ENCODE data around the gene HACD3. TPM values are rescaled to one million over a fixed set of nuclear protein-coding genes. Genes with fewer than 3 reads are reported as not detected.
A peak's percentile ranks its signal among the peaks of the same experiment; 100 is the strongest.

The HACD3 gene
- total and polyA plus RNA-seq, 5 donors = 9.8 to 16.7 (median 14.1) TPM

GRCh38 chr15:65521350-65521749, 8.9 kb upstream of the HACD3 start:
- DNase-seq (peak in 2 of 3 donors; percentile 29 to 40), ATAC-seq (no peak)
- WGBS = 48% methylated on average over 7 of the region's 7 CpGs
- intact Hi-C loops (cut with DNase I) = no loop called here
- peaks cover 2% of the 10 kb centered on the region for H3K4me1 ChIP-seq (ENCODE audit: control insufficient read depth, insufficient read depth, low read length)
- no peak overlapping the region for H3K4me3 ChIP-seq (ENCODE audit: low read length)
- H3K27me3 ChIP-seq (ENCODE audit: control insufficient read depth, insufficient read depth) = no peaks in the 10 kb centered on the region
- no peaks in the 10 kb centered on the region for H3K9me3 ChIP-seq (ENCODE audit: control insufficient read depth, low read length)
- no peak overlapping the region for H3K27ac ChIP-seq (ENCODE audit: low read length)

DNA sequence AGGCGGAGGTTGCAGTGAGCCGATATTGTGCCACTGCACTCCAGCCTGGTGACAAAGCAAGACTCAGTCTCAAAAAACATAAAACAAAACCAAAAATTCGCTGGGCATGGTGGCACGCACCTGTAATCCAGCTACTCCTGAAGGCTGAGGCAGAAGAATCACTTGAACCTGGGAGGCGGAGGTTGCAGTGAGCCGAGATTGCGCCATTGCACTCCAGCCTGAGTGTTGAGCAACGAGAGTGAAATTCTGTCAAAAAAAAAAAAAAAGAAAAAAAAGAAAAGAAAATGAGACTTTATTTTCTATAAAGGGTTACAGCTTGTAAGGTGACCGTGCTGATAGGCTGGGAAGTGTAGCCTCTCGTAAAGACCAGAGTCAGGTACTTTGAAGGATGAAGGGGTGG, 6.0 kb upstream of the HACD3 start:
- intact Hi-C loops (cut with DNase I) = no loop called here
- H3K4me3 ChIP-seq (ENCODE audit: low read length) = no peak overlapping the region

GRCh38 chr15:65525622-65526021, 4.6 kb upstream of the HACD3 start:
- peaks cover 2% of the 10 kb centered on the region for H3K4me1 ChIP-seq (ENCODE audit: control insufficient read depth, insufficient read depth, low read length)
- WGBS = 76% methylated on average over 1 of the region's 1 CpG
- H3K27me3 ChIP-seq (ENCODE audit: control insufficient read depth, insufficient read depth) = no peaks in the 10 kb centered on the region
- ATAC-seq = no peak
- no peak overlapping the region for H3K27ac ChIP-seq (ENCODE audit: low read length)
- peak in 2 of 3 donors; percentile 25 to 76 for DNase-seq
- no peaks in the 10 kb centered on the region for H3K9me3 ChIP-seq (ENCODE audit: control insufficient read depth, low read length)
- intact Hi-C loops (cut with DNase I) = no loop called here
- H3K4me3 ChIP-seq (ENCODE audit: low read length) = no peak overlapping the region

More for the DNA sequence above, 6.0 kb upstream of the HACD3 start:
- Histone ChIP-seq H3K27ac (ENCODE audit: low read length) (no peak overlapping the region), H3K9me3 (ENCODE audit: control insufficient read depth, low read length) (no peaks in the 10 kb centered on the region), H3K27me3 (ENCODE audit: control insufficient read depth, insufficient read depth) (no peaks in the 10 kb centered on the region), H3K4me1 (ENCODE audit: control insufficient read depth, insufficient read depth, low read length) (peaks cover 2% of the 10 kb centered on the region)
- DNase-seq = no peak
- WGBS = 80% methylated on average over 10 of the region's 10 CpGs
- ATAC-seq = no peak

DNA sequence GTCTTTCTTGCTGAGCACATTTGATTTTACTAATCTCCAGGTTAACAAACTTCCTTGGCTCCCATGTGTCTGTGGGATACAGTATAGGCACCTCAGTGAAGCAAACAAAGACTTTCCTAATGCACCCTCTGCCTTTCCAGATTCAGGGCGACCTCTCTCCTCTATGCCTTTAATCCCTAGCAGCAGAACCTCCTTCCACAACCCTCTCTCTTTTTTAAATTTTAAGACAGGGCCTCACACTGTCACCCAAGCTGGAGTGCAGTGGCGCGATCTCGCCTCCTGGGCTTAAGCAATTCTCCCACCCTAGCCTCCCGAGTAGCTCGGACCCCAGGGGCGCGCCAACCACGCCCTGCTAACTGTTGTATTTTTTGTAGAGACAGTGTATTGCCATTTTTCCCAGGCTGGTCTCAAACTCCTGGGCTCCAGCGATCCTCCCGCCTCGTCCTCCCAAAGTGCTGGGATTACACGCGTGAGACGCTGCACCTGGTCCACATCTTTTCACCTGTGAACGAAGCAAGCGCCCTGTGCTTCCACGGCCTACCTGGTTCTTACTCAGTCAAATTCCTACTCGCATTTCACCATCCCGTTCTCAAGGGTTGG, 1.7 kb upstream of the HACD3 start:
- H3K4me1 ChIP-seq (ENCODE audit: control insufficient read depth, insufficient read depth, low read length) = no peaks in the 10 kb centered on the region
- no peaks in the 10 kb centered on the region for H3K9me3 ChIP-seq (ENCODE audit: control insufficient read depth, low read length)
- no peaks in the 10 kb centered on the region for H3K27me3 ChIP-seq (ENCODE audit: control insufficient read depth, insufficient read depth)
- intact Hi-C loops (cut with DNase I) = no loop called here
- no peak overlapping the region for H3K27ac ChIP-seq (ENCODE audit: low read length)
- DNase-seq = no peak
- no peak for ATAC-seq
- WGBS = 97% methylated on average over 20 of the region's 20 CpGs
- H3K4me3 ChIP-seq (ENCODE audit: low read length) = no peak overlapping the region

GRCh38 chr15:65529762-65530317, 423 bp upstream of the HACD3 start:
- 49% methylated on average over 13 of the region's 13 CpGs for WGBS

DNA sequence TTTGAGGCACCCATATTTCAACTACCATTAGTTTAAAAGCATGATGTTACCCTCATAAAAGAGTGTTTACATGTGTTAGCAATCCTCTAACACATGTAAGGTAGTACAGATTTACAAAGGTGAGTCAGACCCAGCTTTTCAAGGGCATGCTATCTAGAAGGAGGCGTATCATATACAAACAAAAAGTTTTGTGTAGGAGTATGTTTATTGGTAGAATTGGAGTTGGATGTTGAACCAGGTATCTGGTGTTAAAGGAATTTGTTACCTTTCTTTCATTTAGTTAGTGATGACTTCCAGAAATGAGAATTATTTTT, 2.4 kb downstream of the HACD3 start:
- DNase-seq (no peak), ATAC-seq (no peak)
- Histone ChIP-seq H3K27me3 (ENCODE audit: control insufficient read depth, insufficient read depth) (no peaks in the 10 kb centered on the region), H3K4me1 (ENCODE audit: control insufficient read depth, insufficient read depth, low read length) (no peaks in the 10 kb centered on the region), H3K27ac (ENCODE audit: low read length) (no peak overlapping the region), H3K4me3 (ENCODE audit: low read length) (no peak overlapping the region), H3K9me3 (ENCODE audit: control insufficient read depth, low read length) (no peaks in the 10 kb centered on the region)
- intact Hi-C loops (cut with DNase I) = no loop called here
- 96% methylated on average over 1 of the region's 1 CpG for WGBS

More at GRCh38 chr15:65529762-65530317, 423 bp upstream of the HACD3 start:
- no peak overlapping the region for H3K27ac ChIP-seq (ENCODE audit: low read length)
- H3K4me3 ChIP-seq (ENCODE audit: low read length) = peak overlapping the region; percentile 53
- H3K27me3 ChIP-seq (ENCODE audit: control insufficient read depth, insufficient read depth) = no peaks in the 10 kb centered on the region
- no peaks in the 10 kb centered on the region for H3K4me1 ChIP-seq (ENCODE audit: control insufficient read depth, insufficient read depth, low read length)
- intact Hi-C loops (cut with DNase I) = no loop called here
- ATAC-seq (peak in 1 of 2 donors; percentile 6), DNase-seq (no peak)
- no peaks in the 10 kb centered on the region for H3K9me3 ChIP-seq (ENCODE audit: control insufficient read depth, low read length)

DNA sequence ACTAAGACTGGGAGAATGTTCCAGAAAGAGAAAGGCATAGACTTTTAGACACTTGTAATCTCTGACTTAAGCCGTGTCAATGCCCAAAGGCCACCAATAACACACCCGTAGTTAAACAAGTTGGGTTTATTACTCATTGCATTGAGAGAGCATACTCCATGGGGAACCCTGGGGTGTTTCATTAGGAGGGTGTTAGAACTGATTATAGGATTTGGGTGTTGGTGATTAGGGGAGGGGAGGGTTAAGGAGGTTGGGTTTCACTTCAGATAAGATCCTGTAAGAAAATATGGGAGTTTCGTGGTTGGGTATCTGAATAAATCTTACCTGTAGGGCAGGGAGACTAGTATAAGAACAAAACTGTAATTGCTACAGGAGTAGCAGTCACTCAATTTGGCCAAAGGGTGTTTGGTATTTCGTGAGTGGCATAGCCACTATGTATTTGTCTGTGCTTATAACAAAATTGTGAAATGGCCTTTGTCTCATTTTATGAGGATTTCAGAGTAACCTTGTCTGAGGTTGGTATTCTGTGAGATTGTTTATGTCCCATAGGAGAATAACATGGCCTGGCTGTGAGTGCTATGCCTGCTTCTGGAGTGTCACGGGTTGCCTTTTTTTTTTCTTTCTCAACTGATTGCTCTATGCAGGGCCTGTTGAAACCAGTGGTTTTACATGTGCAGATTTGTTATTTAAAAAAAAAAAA, 2.9 kb downstream of the HACD3 start:
- intact Hi-C loops (cut with DNase I) = no loop called here
- ATAC-seq (no peak), DNase-seq (no peak)
- Histone ChIP-seq H3K9me3 (ENCODE audit: control insufficient read depth, low read length) (no peaks in the 10 kb centered on the region), H3K27ac (ENCODE audit: low read length) (no peak overlapping the region), H3K27me3 (ENCODE audit: control insufficient read depth, insufficient read depth) (no peaks in the 10 kb centered on the region), H3K4me3 (ENCODE audit: low read length) (no peak overlapping the region), H3K4me1 (ENCODE audit: control insufficient read depth, insufficient read depth, low read length) (no peaks in the 10 kb centered on the region)
- WGBS = 67% methylated on average over 5 of the region's 5 CpGs

DNA sequence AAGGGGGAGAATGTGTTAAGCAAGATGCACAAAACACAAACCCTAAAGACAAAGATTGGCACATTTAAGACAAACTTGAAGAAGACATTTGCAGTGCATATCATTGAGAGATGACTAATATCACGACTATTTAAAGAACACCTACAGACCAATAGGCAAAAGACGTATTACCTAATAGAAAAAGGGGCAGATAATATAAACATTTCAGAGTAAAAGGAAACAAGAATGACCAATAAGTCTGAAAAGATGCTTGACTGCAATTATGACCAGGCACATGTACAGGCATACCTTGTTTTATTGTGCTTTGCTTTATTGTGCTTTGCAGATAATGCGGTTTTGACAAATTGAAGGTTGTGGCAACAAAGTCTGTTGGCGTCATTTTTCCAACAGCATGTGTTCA, 4.9 kb downstream of the HACD3 start:
- 94% methylated on average over 4 of the region's 4 CpGs for WGBS
- Histone ChIP-seq H3K27me3 (ENCODE audit: control insufficient read depth, insufficient read depth) (no peaks in the 10 kb centered on the region), H3K4me3 (ENCODE audit: low read length) (no peak overlapping the region), H3K27ac (ENCODE audit: low read length) (no peak overlapping the region), H3K9me3 (ENCODE audit: control insufficient read depth, low read length) (no peaks in the 10 kb centered on the region), H3K4me1 (ENCODE audit: control insufficient read depth, insufficient read depth, low read length) (no peaks in the 10 kb centered on the region)
- intact Hi-C loops (cut with DNase I) = no loop called here
- ATAC-seq (no peak), DNase-seq (no peak)

DNA sequence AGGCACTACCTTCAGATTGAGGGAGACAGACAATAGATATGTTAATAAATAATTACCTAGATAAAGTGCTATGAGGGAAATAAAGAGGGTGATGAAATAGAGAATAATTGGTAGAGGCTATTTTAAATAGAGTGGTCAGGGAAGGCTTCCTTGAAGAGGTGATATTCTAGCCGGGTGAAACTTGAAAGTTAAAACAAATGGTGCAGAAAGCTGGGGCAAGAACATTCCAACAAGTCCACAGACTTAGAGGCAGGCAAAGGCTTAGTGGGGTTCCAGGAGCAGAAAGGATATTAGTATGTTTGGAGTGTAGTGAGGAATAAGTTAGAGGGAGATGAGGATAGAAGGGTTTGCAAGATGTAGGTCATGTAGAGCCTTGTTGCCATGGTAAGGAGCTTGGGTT, 10.1 kb downstream of the HACD3 start:
- Histone ChIP-seq H3K4me3 (ENCODE audit: low read length) (no peak overlapping the region), H3K9me3 (ENCODE audit: control insufficient read depth, low read length) (no peaks in the 10 kb centered on the region), H3K27me3 (ENCODE audit: control insufficient read depth, insufficient read depth) (no peaks in the 10 kb centered on the region), H3K27ac (ENCODE audit: low read length) (no peak overlapping the region), H3K4me1 (ENCODE audit: control insufficient read depth, insufficient read depth, low read length) (no peaks in the 10 kb centered on the region)
- DNase-seq (no peak), ATAC-seq (no peak)
- 95% methylated on average over 1 of the region's 1 CpG for WGBS
- intact Hi-C loops (cut with DNase I) = no loop called here

DNA sequence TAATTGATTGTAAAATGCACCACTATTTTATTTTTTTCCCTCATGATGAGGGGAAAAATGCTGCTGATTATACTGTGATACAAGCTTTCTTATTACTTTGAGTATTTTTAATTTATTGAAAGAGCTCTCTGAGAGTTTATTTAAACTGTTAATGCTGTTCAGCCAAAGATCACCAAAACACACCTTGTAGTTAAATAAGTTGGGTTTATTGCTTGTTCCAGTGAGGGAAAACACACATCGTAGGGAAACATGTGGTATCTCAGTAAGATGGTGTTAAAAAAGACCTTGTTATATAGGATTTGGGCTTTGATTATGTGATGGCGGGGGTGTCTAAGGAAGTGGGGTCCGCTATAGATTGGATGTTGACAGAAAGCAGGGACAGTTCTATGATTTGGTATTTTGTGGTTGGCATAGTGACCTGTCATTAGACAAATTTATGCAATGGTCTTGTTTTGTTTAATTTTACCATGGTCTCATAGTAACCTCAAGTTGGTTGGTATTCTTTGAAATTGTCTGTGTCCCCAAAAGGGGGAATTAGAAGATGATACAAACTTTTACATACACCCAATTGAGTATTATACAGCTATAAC, 11.1 kb downstream of the HACD3 start:
- no peak for DNase-seq
- intact Hi-C loops (cut with DNase I) = no loop called here
- Histone ChIP-seq H3K27ac (ENCODE audit: low read length) (no peak overlapping the region), H3K4me3 (ENCODE audit: low read length) (no peak overlapping the region), H3K27me3 (ENCODE audit: control insufficient read depth, insufficient read depth) (no peaks in the 10 kb centered on the region), H3K9me3 (ENCODE audit: control insufficient read depth, low read length) (no peaks in the 10 kb centered on the region), H3K4me1 (ENCODE audit: control insufficient read depth, insufficient read depth, low read length) (no peaks in the 10 kb centered on the region)
- WGBS = 96% methylated on average over 3 of the region's 3 CpGs
- no peak for ATAC-seq

GRCh38 chr15:65547841-65548240, 17.6 kb downstream of the HACD3 start:
- intact Hi-C loops (cut with DNase I) = no loop called here
- ATAC-seq = no peak

More at GRCh38 chr15:65547841-65548240, 17.6 kb downstream of the HACD3 start:
- no peaks in the 10 kb centered on the region for H3K9me3 ChIP-seq (ENCODE audit: control insufficient read depth, low read length)
- H3K4me1 ChIP-seq (ENCODE audit: control insufficient read depth, insufficient read depth, low read length) = no peaks in the 10 kb centered on the region
- H3K27me3 ChIP-seq (ENCODE audit: control insufficient read depth, insufficient read depth) = no peaks in the 10 kb centered on the region
- H3K4me3 ChIP-seq (ENCODE audit: low read length) = no peak overlapping the region
- DNase-seq = no peak
- H3K27ac ChIP-seq (ENCODE audit: low read length) = no peak overlapping the region
